ENCODE results near the gene DOLPP1.

- no peak for TF ChIP-seq SUZ12 (IDR thresholded peaks at IDR 0.05; ENCODE audit: low read length)
- no peak for TF ChIP-seq CEBPB (IDR thresholded peaks at IDR 0.05; ENCODE audit: low read depth, low read length)
- TF ChIP-seq GABPA (IDR thresholded peaks at IDR 0.05; ENCODE audit: borderline replicate concordance, insufficient read depth, low read length), result no peak
- TF ChIP-seq E2F6 (IDR thresholded peaks at IDR 0.05), result no peak
- no peak for TF ChIP-seq CTCF (IDR thresholded peaks at IDR 0.05; ENCODE audit: control extremely low read depth in 1 of 3, insufficient read depth in 1 of 3, low read depth in 1 of 3, low read length in 3 of 3)
- no peak for TF ChIP-seq HDAC6 (IDR thresholded peaks at IDR 0.05; ENCODE audit: low read depth, low read length)
- no peak for TF ChIP-seq SAP30 (IDR thresholded peaks at IDR 0.05; ENCODE audit: insufficient read depth, insufficient replicate concordance, low read length)
- TF ChIP-seq, protein P1, sequence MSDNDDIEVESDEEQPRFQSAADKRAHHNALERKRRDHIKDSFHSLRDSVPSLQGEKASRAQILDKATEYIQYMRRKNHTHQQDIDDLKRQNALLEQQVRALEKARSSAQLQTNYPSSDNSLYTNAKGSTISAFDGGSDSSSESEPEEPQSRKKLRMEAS (IDR thresholded peaks at IDR 0.05), result no peak
- no peak for TF ChIP-seq EZH2 (IDR thresholded peaks at IDR 0.05; ENCODE audit: low read depth, low read length, severe bottlenecking)
- TF ChIP-seq SIN3A (conservative IDR thresholded peaks at IDR 0.05 in 1 of 2, IDR thresholded peaks at IDR 0.05 in 1 of 2; ENCODE audit: low read depth in 1 of 2, low read length in 2 of 2), result no peak
- no peak for TF ChIP-seq POLR2AphosphoS5 (IDR thresholded peaks at IDR 0.05; ENCODE audit: low read depth, low read length)
- no peak for TF ChIP-seq POLR2A (IDR thresholded peaks at IDR 0.05; ENCODE audit: control extremely low read depth in 1 of 2, low read depth in 2 of 2, low read length in 2 of 2)
These were observed 56.6 kb downstream of the DOLPP1 start for GRCh38 chr9:129137292-129138143.

Data from H1 (cell line).